ENCODE measurements around the gene SLCO4A1.

GRCh38 chr20:62599216-62600110 lies 42.8 kb upstream of the SLCO4A1 start:
- no peak for TF ChIP-seq POLR2A (IDR thresholded peaks at IDR 0.05)
- no peak for TF ChIP-seq CTCF (IDR thresholded peaks at IDR 0.05)
